K562 (cell line): ENCODE results near the gene ZNF474. TPM values are rescaled to one million over a fixed set of nuclear protein-coding genes. Genes with fewer than 3 reads are reported as not detected.

Experiments
- ATAC-seq: fragments of 200-7000 bp; cut with Tn5 transposase; 3 replicates; pipeline ENCODE4 v1.9.1; 2020; ENCODE audit warnings: moderate library complexity
- BruUV-seq: library from RNA; stranded (reverse); fragments of 400-500 nt; replicated peaks from 2 replicates; lab custom pipeline; 2021; lab: Mats Ljungman, UMichigan
- CTCF ChIA-PET: fragments of 300-600 bp; formaldehyde crosslinking; extraction: SDS; loops from one replicate; lab custom pipeline; 2021; ENCODE audit warnings: low intra/inter-chr PET ratio; lab: Yijun Ruan, JAX
- POLR2A ChIA-PET: fragments of 300-600, 350-650 bp; sonication (Branson Sonifier 250); formaldehyde crosslinking; extraction: SDS; loops from one replicate; lab custom pipeline; 2021; ENCODE audit warnings: antibody characterized with exemption, inconsistent platforms; lab: Yijun Ruan, JAX
- DNase-seq, 4 experiments: peaks; one replicate each; pipeline versions ENCODE4 v3.0.0 to v3.0.0-alpha.2; 2011 to 2018; ENCODE audit warnings: low spot score in 3 of 4, mixed read lengths in 3 of 4; ENCODE audit errors: extremely low read depth in 1 of 4
- FAIRE-seq: peaks from 2 replicates; lab custom pipeline; 2011; peaks lifted over from hg19 to GRCh38; lab: Jason Lieb, UNC
- H2AFZ ChIP-seq: 2 replicates; pipeline ENCODE4 v1.6.0; 2011; ENCODE audit warnings: low read depth, low read length, control low read depth, inconsistent platforms
- H3K27ac ChIP-seq: fragments of 200-600 bp; 3 replicates; pipeline ENCODE4 v1.8.0; 2011; ENCODE audit warnings: low read depth, mild to moderate bottlenecking, control low read depth, inconsistent platforms, low read length, moderate library complexity, mixed read lengths; ENCODE audit errors: extremely low read depth
- H3K27me3 ChIP-seq, 2 experiments: fragments of 300-600 bp in 1 of 2; 2 replicates in 1 of 2; 3 replicates in 1 of 2; pipeline versions ENCODE4 v1.6.0 to v1.8.0; 2011; ENCODE audit warnings: inconsistent platforms in 2 of 2, low read length in 2 of 2, mild to moderate bottlenecking in 1 of 2, mixed read lengths in 1 of 2, moderate library complexity in 1 of 2; ENCODE audit not compliant: control insufficient read depth in 2 of 2, insufficient read depth in 2 of 2
- H3K36me3 ChIP-seq: fragments of 300-600 bp; 3 replicates; pipeline ENCODE4 v1.8.0; 2011; ENCODE audit warnings: mild to moderate bottlenecking, low read length, inconsistent platforms; ENCODE audit not compliant: control insufficient read depth, insufficient read depth
- H3K4me1 ChIP-seq, 2 experiments: fragments of 200-600 bp in 1 of 2; replicated peaks in 1 of 2; 2 replicates in 1 of 2; 3 replicates in 1 of 2; pipeline versions ENCODE4 v1.5.1 to v1.8.0; 2011; ENCODE audit warnings: inconsistent platforms in 2 of 2, low read length in 2 of 2, mild to moderate bottlenecking in 1 of 2, mixed read lengths in 1 of 2, moderate library complexity in 1 of 2; ENCODE audit not compliant: control insufficient read depth in 2 of 2, insufficient read depth in 2 of 2
- H3K4me2 ChIP-seq: 2 replicates; pipeline ENCODE4 v1.6.1; 2011; ENCODE audit warnings: low read length, control low read depth, inconsistent platforms, mixed read lengths; ENCODE audit not compliant: insufficient read depth
- H3K4me3 ChIP-seq: fragments of 200-600 bp; sonication (generic), shearing (Covaris generic); 2 replicates; pipeline ENCODE4 v1.5.1; 2016; ENCODE audit warnings: control low read depth, inconsistent platforms
- H3K79me2 ChIP-seq: fragments of 200-600 bp; 3 replicates; pipeline ENCODE4 v1.8.0; 2011; ENCODE audit warnings: low read length, inconsistent platforms; ENCODE audit not compliant: control insufficient read depth, insufficient read depth
- H3K9ac ChIP-seq, 2 experiments: 2 replicates each; pipeline versions ENCODE4 v1.6.0 to v1.6.1; 2011; ENCODE audit warnings: low read depth in 2 of 2, low read length in 2 of 2, control low read depth in 1 of 2, inconsistent platforms in 1 of 2, mild to moderate bottlenecking in 1 of 2, mixed read lengths in 1 of 2; ENCODE audit not compliant: insufficient read depth in 1 of 2
- H3K9me1 ChIP-seq: one replicate; pipeline ENCODE4 v1.6.0; 2011; ENCODE audit warnings: inconsistent platforms, mild to moderate bottlenecking, low read length, moderate library complexity; ENCODE audit not compliant: control insufficient read depth, insufficient read depth
- H3K9me3 ChIP-seq: replicated peaks from 2 replicates; pipeline ENCODE4 v1.5.1; 2011; ENCODE audit warnings: low read depth, low read length, inconsistent platforms; ENCODE audit not compliant: control insufficient read depth, insufficient read depth
- H4K20me1 ChIP-seq: replicated peaks from 2 replicates; pipeline ENCODE4 v1.6.1; 2011; ENCODE audit warnings: low read length, inconsistent platforms, mixed read lengths; ENCODE audit not compliant: control insufficient read depth, insufficient read depth
- NBN ChIP-seq: fragments of 450-650 bp; IDR thresholded peaks from 2 replicates; pipeline ENCODE4 v1.6.1; 2016; ENCODE audit warnings: low read depth, mild to moderate bottlenecking
- NCOA1 ChIP-seq: fragments of 450-650 bp; IDR thresholded peaks from 2 replicates; pipeline ENCODE4 v1.6.1; 2016; ENCODE audit warnings: low read depth
- POLR2A ChIP-seq: fragments of 450-650 bp; conservative IDR thresholded peaks from 2 replicates; pipeline ENCODE4 v1.6.1; 2016
- XRCC5 ChIP-seq: fragments of 200-400 bp; formaldehyde crosslinking; IDR thresholded peaks from 2 replicates; pipeline ENCODE4 v1.6.1; 2017; ENCODE audit warnings: low read depth, mild to moderate bottlenecking, low read length
- ZNF408 ChIP-seq: fragments of 250-450 bp; sonication (Bioruptor Pico); IDR thresholded peaks from 2 replicates; pipeline ENCODE4 v1.4.0; 2020; ENCODE audit warnings: low read depth, mild to moderate bottlenecking, moderate library complexity
- ZNF41 ChIP-seq: fragments of 250-450 bp; sonication (Bioruptor Pico); conservative IDR thresholded peaks from 2 replicates; pipeline ENCODE4 v1.4.0; 2020; ENCODE audit warnings: mild to moderate bottlenecking
- ZNF79 ChIP-seq: fragments of 250-450 bp; sonication (Bioruptor Pico); IDR thresholded peaks from 2 replicates; pipeline ENCODE4 v1.4.0; 2020; ENCODE audit warnings: low read depth, mild to moderate bottlenecking, moderate library complexity
- WGBS: fragments of 100-300 bp; shearing (Covaris generic); methylation state at CpG from one replicate; pipeline ENCODE4 v1.1.6; 2016; ENCODE audit warnings: low coverage, mixed read lengths; ENCODE audit not compliant: insufficient coverage; ENCODE audit errors: missing lambda C conversion rate; 5-methylcytosine and 5-hydroxymethylcytosine counted together
- in situ Hi-C: fragments of 300-500 bp; cut with MboI; formaldehyde crosslinking; loops from 4 replicates; pipeline ENCODE4 v1.15.0; 2018; ENCODE audit warnings: inconsistent platforms, mixed read lengths
- intact Hi-C: fragments of 100-400 bp; cut with micrococcal nuclease; formaldehyde crosslinking; loops from 2 replicates; pipeline ENCODE4 v1.14.2; 2022
- polyA plus RNA-seq, 8 experiments: library from polyadenylated mRNA; depleted of rRNA in 4 of 8; stranded (reverse) in 5 of 8; unstranded in 3 of 8; fragments of >200 nt; fragmentation: Nextera tagmentation in 2 of 8; fragmentation: Illumina TruSeq in 1 of 8; extraction: Ambion mirVana in 2 of 8; extraction: Trizol in 1 of 8; gene quantifications; 2 replicates each; pipeline versions ENCODE4 v1.2.1 to v1.2.3, GENCODE V29; 2011 to 2014; ENCODE audit warnings: inconsistent platforms in 1 of 8, missing spikeins in 1 of 8
- total RNA-seq, 7 experiments: library from RNA; depleted of rRNA in 6 of 7; stranded (reverse); fragments of >200 nt in 6 of 7; fragmentation: Illumina TruSeq in 2 of 7; extraction: Trizol in 2 of 7; gene quantifications; 2 replicates each; pipeline versions ENCODE4 v1.2.1 to v1.2.3, GENCODE V29; 2011 to 2021; ENCODE audit warnings: low replicate concordance in 1 of 7
- TF ChIP-seq, protein P1 (sequence below): sonication (generic); formaldehyde crosslinking; IDR thresholded peaks from 2 replicates; pipeline ENCODE4 v1.8.1; 2023; ENCODE audit warnings: mild to moderate bottlenecking, missing genetic modification reagents
- TF ChIP-seq, protein P2 (sequence below): fragments of 250-450 bp; sonication (Bioruptor Pico); IDR thresholded peaks from 2 replicates; pipeline ENCODE4 v1.5.0; 2021; ENCODE audit warnings: mild to moderate bottlenecking, borderline replicate concordance

Gene ZNF474
- total and polyA plus RNA-seq, 9 of the 15 experiments (the other 6 are each of a cell fraction or from before 2014, with no cell fraction given) = 0.16 to 0.62 (median 0.39) TPM

DNA sequence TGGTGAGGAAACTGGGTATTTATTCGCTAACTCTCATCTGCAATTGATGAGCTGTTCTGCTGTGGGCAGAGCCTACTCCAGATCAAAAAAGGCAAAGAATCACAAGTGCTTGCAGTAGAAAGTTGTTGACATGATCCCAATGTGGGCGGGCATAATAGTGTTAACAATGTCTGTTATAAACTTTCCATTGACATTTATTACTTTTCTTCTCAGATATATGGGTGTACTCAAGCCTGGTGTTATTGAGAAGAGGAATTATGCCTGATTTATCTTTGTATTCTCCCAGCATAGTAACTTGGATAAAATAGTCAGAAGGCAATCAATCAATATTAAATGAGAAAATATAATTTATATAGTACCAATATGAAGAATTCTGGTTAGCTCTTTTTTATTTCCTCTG, 47.8 kb downstream of the ZNF474 start:
- Histone ChIP-seq H3K4me3 (no peak overlapping the region), H3K9me3 (no peaks in the 10 kb centered on the region), H3K9me1 (no peaks in the 10 kb centered on the region), H3K27me3 (no peaks in the 10 kb centered on the region; a peak in 1 of 5 replicates), H2AFZ (no peak overlapping the region), H3K27ac (no peak overlapping the region), H3K4me2 (no peak overlapping the region), H3K4me1 (peaks cover 4 to 6% of the 10 kb centered on the region in 2 experiments; a peak in 2 of 5 replicates), H3K9ac (no peak overlapping the region), H3K36me3 (no peaks in the 10 kb centered on the region), H3K79me2 (no peaks in the 10 kb centered on the region), H4K20me1 (no peaks in the 10 kb centered on the region)
- no peak for TF ChIP-seq ZNF408
- TF ChIP-seq NCOA1 = no peak
- no peak for TF ChIP-seq NBN
- TF ChIP-seq XRCC5 = no peak
- no peak for TF ChIP-seq POLR2A
- TF ChIP-seq, protein P1, sequence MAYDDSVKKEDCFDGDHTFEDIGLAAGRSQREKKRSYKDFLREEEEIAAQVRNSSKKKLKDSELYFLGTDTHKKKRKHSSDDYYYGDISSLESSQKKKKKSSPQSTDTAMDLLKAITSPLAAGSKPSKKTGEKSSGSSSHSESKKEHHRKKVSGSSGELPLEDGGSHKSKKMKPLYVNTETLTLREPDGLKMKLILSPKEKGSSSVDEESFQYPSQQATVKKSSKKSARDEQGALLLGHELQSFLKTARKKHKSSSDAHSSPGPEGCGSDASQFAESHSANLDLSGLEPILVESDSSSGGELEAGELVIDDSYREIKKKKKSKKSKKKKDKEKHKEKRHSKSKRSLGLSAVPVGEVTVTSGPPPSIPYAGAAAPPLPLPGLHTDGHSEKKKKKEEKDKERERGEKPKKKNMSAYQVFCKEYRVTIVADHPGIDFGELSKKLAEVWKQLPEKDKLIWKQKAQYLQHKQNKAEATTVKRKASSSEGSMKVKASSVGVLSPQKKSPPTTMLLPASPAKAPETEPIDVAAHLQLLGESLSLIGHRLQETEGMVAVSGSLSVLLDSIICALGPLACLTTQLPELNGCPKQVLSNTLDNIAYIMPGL = no peak
- no peak for TF ChIP-seq ZNF41 (CRISPR knock-in tag)
- TF ChIP-seq ZNF79 (CRISPR knock-in tag) = no peak
- TF ChIP-seq, protein P2, sequence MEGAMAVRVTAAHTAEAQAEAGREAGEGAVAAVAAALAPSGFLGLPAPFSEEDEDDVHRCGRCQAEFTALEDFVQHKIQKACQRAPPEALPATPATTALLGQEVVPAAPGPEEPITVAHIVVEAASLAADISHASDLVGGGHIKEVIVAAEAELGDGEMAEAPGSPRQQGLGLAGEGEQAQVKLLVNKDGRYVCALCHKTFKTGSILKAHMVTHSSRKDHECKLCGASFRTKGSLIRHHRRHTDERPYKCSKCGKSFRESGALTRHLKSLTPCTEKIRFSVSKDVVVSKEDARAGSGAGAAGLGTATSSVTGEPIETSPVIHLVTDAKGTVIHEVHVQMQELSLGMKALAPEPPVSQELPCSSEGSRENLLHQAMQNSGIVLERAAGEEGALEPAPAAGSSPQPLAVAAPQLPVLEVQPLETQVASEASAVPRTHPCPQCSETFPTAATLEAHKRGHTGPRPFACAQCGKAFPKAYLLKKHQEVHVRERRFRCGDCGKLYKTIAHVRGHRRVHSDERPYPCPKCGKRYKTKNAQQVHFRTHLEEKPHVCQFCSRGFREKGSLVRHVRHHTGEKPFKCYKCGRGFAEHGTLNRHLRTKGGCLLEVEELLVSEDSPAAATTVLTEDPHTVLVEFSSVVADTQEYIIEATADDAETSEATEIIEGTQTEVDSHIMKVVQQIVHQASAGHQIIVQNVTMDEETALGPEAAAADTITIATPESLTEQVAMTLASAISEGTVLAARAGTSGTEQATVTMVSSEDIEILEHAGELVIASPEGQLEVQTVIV (CRISPR knock-in tag) = no peak
- ATAC-seq (no peak), FAIRE-seq (no peak), DNase-seq (no peak)
- CTCF ChIA-PET = no interaction called here
- POLR2A ChIA-PET = interaction anchor here (2.2 kb wide), 1 partner anchor 13 kb away, joined by 6 read pairs; no protein-coding TSS in a partner anchor
- in situ Hi-C loops = no loop called here
- WGBS = 5% methylated on average over 2 of the region's 2 CpGs
- BruUV-seq = no TSS peak
- intact Hi-C loops = no loop called here
